ENCODE measurements around the gene UST.

DNA sequence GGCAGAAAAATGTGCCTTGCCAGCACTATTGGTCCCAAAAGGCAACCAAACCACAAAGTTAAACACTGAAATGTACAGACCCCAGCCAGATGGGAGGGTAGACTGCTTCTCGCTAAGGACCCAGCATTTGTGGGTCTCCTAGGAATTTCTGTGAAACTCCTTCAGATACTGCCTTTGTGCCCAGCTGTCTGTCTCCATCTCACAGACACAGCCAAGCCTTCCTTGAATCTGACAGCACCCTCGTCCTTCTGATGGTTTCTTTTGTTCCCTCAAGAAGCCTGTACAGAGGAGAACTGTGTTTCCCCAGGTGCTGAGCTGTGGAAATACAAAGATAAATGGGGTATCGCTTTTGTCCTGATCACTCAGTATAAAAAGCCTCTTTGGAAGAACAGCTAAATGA, 316.6 kb downstream of the UST start:
- TF ChIP-seq, protein P1, sequence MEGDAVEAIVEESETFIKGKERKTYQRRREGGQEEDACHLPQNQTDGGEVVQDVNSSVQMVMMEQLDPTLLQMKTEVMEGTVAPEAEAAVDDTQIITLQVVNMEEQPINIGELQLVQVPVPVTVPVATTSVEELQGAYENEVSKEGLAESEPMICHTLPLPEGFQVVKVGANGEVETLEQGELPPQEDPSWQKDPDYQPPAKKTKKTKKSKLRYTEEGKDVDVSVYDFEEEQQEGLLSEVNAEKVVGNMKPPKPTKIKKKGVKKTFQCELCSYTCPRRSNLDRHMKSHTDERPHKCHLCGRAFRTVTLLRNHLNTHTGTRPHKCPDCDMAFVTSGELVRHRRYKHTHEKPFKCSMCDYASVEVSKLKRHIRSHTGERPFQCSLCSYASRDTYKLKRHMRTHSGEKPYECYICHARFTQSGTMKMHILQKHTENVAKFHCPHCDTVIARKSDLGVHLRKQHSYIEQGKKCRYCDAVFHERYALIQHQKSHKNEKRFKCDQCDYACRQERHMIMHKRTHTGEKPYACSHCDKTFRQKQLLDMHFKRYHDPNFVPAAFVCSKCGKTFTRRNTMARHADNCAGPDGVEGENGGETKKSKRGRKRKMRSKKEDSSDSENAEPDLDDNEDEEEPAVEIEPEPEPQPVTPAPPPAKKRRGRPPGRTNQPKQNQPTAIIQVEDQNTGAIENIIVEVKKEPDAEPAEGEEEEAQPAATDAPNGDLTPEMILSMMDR (IDR thresholded peaks at IDR 0.05; ENCODE audit: control extremely low read depth in 1 of 3, insufficient read depth in 1 of 3, low read depth in 1 of 3, low read length in 3 of 3) = no peak
- TF ChIP-seq RAD21 (IDR thresholded peaks at IDR 0.05 in 1 of 2, conservative IDR thresholded peaks at IDR 0.05 in 1 of 2; ENCODE audit: low read depth in 2 of 2, low read length in 2 of 2) (no peak), SIN3A (conservative IDR thresholded peaks at IDR 0.05 in 1 of 2, IDR thresholded peaks at IDR 0.05 in 1 of 2; ENCODE audit: low read depth in 1 of 2, low read length in 2 of 2) (no peak), PHF8 (conservative IDR thresholded peaks at IDR 0.05; ENCODE audit: low read depth, low read length) (no peak), EGR1 (IDR thresholded peaks at IDR 0.05; ENCODE audit: borderline replicate concordance, low read depth, low read length) (no peak), KDM1A (IDR thresholded peaks at IDR 0.05; ENCODE audit: borderline replicate concordance, low read length) (no peak)

Measured in H1 (cell line).